ENCODE measurements around the gene CCDC9B. TPM values are rescaled to one million over a fixed set of nuclear protein-coding genes. Genes with fewer than 3 reads are reported as not detected.

Gene CCDC9B
- polyA plus RNA-seq, 2 of the 4 experiments (the other 2 are of a cell fraction) = 1.9 to 23.4 TPM

GRCh38 chr15:40338041-40338657, 2.6 kb downstream of the CCDC9B start:
- no peaks in the 10 kb centered on the region for H3K9me3 ChIP-seq
- ATAC-seq (peak; percentile 41 to 69; a peak in 4 of 6 replicates), DNase-seq (ENCODE audit: low read depth in 1 of 2, low spot score in 1 of 2) (peak; percentile 66 to 72), FAIRE-seq (no peak)
- H3K4me2 ChIP-seq = peak overlapping the region; percentile 79
- peak overlapping the region; percentile 94 to 96 for H3K27ac ChIP-seq
- 0 out of 3 replicates have a peak overlapping the region, but pooled peaks have one; percentile 47 for H3K4me3 ChIP-seq
- H3K4me1 ChIP-seq = peaks cover 39% of the 10 kb centered on the region
- ChIA-PET POLR2A (interaction anchor here (0.9 to 1.9 kb wide), 4 partner anchors 10 to 57 kb away, joined by 3 to 8 read pairs (median 4); partner anchors contain the start of gene INAFM2), CTCF (interaction anchor here (0.9 to 10.2 kb wide), 28 partner anchors 9 to 153 kb away, joined by 3 to 139 read pairs (median 6); partner anchors contain the start of genes ANKRD63, DISP2, INAFM2 and KNSTRN)
- 31% methylated on average over 11 of the region's 11 CpGs for WGBS (ENCODE audit: missing lambda C conversion rate)
- TF ChIP-seq FOXS1 (CRISPR knock-in tag; IDR thresholded peaks at IDR 0.05) = no peak
- peak; percentile 68 for TF ChIP-seq CTCF (IDR thresholded peaks at IDR 0.05)
- TF ChIP-seq RAD21 (conservative IDR thresholded peaks at IDR 0.05 in 1 of 2, IDR thresholded peaks at IDR 0.05 in 1 of 2) = peak; percentile 53 to 59
- no peak for TF ChIP-seq JUNB (IDR thresholded peaks at IDR 0.05)
- peak; percentile 48; the same call in 1 of the 2 replicates for TF ChIP-seq MAX (IDR thresholded peaks at IDR 0.05)
- TF ChIP-seq SMC3 (IDR thresholded peaks at IDR 0.05) = peak; percentile 23; the same call in 2 of the 3 replicates

GRCh38 chr15:40337597-40337996, 3.1 kb downstream of the CCDC9B start:
- Histone ChIP-seq H3K4me3 (no peak overlapping the region), H3K27ac (peak overlapping the region; percentile 94 to 96; a peak in 4 of 6 replicates), H3K9me3 (no peaks in the 10 kb centered on the region), H3K4me1 (peaks cover 34% of the 10 kb centered on the region), H3K4me2 (peak overlapping the region; percentile 79)
- TF ChIP-seq NFE2L2 (conservative IDR thresholded peaks at IDR 0.05; ENCODE audit: low read length) (no peak), JUNB (IDR thresholded peaks at IDR 0.05) (no peak), MYC (IDR thresholded peaks at IDR 0.05; ENCODE audit: borderline replicate concordance, low read length) (no peak), ZNF302 (CRISPR knock-in tag; IDR thresholded peaks at IDR 0.05) (no peak), TP53 (CRISPR knock-in tag; IDR thresholded peaks at IDR 0.05) (no peak)
- 73% methylated on average over 3 of the region's 19 CpGs for WGBS (ENCODE audit: missing lambda C conversion rate)
- no peak for ATAC-seq
- FAIRE-seq = no peak
- ChIA-PET POLR2A (interaction anchor here (1.3 to 1.9 kb wide), 2 partner anchors 10 to 15 kb away, joined by 5 to 8 read pairs; partner anchors contain the start of gene INAFM2), CTCF (interaction anchor here (1.0 to 10.2 kb wide), 27 partner anchors 9 to 152 kb away, joined by 3 to 139 read pairs (median 5); partner anchors contain the start of genes ANKRD63, DISP2, INAFM2 and KNSTRN)
- no peak for DNase-seq (ENCODE audit: low read depth in 1 of 2, low spot score in 1 of 2)

GRCh38 chr15:40336744-40337122, 4.0 kb downstream of the CCDC9B start:
- Histone ChIP-seq H3K9me3 (no peaks in the 10 kb centered on the region), H3K4me3 (no peak overlapping the region), H3K4me2 (no peak overlapping the region), H3K27ac (no peak overlapping the region), H3K4me1 (peaks cover 33% of the 10 kb centered on the region)
- ChIA-PET POLR2A (no interaction called here), CTCF (interaction anchor here (1.0 to 8.6 kb wide), 15 partner anchors 8 to 119 kb away, joined by 3 to 139 read pairs (median 10); partner anchors contain the start of genes ANKRD63, DISP2, INAFM2 and PHGR1)
- TF ChIP-seq BHLHE40 (IDR thresholded peaks at IDR 0.05; ENCODE audit: low read depth, low read length) (no peak), BCL3 (IDR thresholded peaks at IDR 0.05) (no peak), CBX2 (IDR thresholded peaks at IDR 0.05; ENCODE audit: borderline replicate concordance, low read depth) (no peak), ZSCAN20 (CRISPR knock-in tag; IDR thresholded peaks at IDR 0.05) (no peak), JUNB (IDR thresholded peaks at IDR 0.05) (no peak), HEYL (CRISPR knock-in tag; IDR thresholded peaks at IDR 0.05) (no peak), TP53 (CRISPR knock-in tag; IDR thresholded peaks at IDR 0.05) (no peak), ZNF302 (CRISPR knock-in tag; IDR thresholded peaks at IDR 0.05) (no peak), PBX3 (IDR thresholded peaks at IDR 0.05) (no peak), RARB (CRISPR knock-in tag; IDR thresholded peaks at IDR 0.05) (no peak), NFE2L2 (conservative IDR thresholded peaks at IDR 0.05; ENCODE audit: low read length) (no peak), CBX8 (IDR thresholded peaks at IDR 0.05) (no peak), EHF (CRISPR knock-in tag; IDR thresholded peaks at IDR 0.05) (no peak), RAD21 (conservative IDR thresholded peaks at IDR 0.05 in 1 of 2, IDR thresholded peaks at IDR 0.05 in 1 of 2) (no peak), REST (IDR thresholded peaks at IDR 0.05) (no peak), CTCF (IDR thresholded peaks at IDR 0.05) (no peak)
- no peak for ATAC-seq
- WGBS (ENCODE audit: missing lambda C conversion rate) = 84% methylated on average over 5 of the region's 5 CpGs
- no peak for DNase-seq (ENCODE audit: low read depth in 1 of 2, low spot score in 1 of 2)
- FAIRE-seq = no peak
